Ramos (cell line): Measurements from ENCODE around the gene FGD4.

ENCODE experiments used
- in situ Hi-C: fragments of 300-500 bp; cut with MboI; formaldehyde crosslinking; loops from one replicate; pipeline ENCODE4 v1.14.3; 2022; ENCODE audit warnings: low sequenced_read_pairs; ENCODE audit not compliant: unreplicated experiment

FGD4 gene

DNA sequence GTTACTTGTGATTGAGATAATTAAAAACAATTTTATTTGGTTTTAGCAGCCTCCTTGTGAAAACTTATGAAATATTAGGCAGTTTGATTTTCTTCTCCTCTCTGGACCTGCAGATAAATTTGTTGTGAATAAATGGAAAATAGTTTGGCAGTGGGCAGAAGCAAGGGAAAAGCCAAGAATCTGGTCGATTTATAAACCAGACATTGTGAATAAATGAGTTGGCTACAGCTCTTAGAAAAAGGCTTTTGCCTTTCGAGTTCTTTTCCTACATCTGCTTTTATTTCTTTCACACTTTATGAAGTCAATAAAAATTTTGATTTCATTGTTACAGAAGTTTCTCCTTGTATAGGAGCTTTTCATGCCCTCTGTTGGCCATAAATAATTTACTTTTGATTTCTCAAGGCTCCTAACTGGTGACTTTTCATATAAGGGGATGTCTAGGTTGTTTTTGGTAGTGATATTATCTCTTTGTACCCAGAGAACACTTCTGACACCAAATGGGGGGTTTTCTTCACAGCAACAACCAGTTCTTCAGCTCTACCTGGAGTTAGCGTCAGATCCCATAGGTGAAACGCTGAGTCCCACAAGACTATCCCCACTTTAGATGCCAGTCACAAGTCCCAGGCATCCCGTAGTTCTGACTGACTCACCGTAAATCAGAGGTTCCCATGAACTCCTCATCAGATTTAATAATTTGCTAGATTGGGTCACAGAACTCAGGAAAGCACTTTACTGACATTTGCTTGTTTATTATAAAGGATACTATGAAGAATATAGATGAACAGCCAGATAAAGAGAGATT lies 143.3 kb downstream of the FGD4 start:
- in situ Hi-C loops: no loop called here

DNA sequence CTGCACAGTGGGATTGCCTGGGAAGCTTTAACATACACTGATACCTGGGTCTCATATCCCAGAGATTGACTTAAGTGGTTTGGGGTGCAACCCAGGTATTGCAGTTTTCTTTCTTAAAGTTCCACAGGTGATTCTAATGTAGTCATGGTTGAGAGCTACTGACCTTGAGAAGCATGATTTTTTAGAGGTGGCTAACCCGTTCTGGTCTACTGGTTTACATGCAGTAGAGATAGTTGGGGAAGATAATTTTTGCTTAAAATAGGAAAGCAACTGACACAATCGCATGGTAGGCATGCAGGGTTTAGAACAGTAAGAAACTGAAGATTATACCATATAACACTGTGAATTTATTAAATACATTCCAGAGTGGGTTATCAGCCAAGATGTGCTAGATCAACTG lies 145.5 kb downstream of the FGD4 start:
- in situ Hi-C loops: no loop called here

DNA sequence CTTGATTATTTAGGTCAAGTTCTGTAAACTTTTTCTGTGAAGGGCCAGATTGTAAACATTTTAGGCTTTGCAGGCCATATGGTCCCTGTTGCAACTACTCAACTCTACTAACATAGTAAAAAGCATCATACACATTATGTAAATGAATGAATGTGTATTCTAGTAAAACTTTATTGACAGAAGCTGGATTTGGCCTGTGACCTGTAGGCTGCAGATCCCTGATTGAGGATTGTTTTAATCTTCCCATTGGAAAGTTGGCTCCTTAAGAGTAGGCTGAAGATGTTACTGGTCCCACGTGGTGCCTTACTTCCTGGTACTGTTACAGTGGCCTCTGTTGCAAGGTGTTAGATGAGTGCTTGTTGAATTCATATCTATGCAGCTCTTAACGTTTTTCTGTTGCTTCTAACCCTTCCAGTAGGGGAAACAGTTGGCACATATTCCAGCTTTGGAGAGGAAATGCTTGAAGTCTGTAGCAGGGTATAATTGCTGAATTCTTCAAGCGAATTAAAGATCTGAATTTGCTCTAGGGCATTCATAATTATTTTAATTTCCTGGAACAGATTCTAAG lies 146.1 kb downstream of the FGD4 start:
- in situ Hi-C loops: no loop called here

DNA sequence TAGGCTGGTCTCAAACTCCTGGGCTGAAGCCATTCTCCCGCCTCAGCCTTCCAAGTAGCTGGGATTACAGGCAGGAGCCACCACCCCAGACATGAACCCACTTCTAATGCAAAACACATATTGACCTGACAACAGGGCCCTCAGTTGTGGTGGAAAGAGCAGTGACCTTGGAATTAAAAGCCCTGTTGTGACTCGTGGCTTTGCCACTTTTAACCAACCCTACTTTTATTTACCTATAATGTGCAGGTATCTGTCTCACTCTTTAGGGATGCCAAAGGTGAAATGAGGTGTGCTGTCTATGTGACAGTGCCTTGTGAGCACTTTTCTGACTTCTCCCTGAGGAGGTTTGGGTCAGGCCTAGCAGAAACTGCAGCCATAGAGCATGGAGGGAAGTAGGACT lies 146.9 kb downstream of the FGD4 start:
- in situ Hi-C loops: no loop called here

DNA sequence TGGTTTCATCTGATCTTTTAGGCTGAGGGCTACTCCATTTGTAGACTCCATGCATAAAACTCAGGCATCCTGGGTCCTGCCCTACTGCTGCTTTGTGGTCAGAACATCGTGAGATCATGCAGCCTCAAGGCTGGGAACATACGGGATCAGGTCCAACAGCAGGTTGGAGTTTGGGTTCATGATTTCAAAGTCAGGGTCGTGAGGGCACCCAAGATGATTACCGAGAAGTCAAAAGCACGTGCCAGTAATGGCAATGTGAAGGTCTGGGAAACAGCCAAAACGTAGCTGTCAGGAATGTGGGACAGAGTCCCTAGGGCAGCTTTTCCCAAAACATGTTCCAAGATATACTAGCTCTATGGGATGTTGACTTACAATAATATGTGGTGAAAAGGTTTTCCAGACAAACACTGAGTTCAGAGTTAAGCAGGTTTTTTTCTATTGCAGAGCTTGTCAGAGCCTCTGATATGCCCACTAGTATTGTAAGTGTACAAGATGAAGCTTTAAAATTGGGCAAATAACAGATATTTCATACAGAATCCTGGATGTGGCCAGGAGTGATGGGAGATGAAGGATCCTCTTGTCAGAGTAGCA lies 149.4 kb downstream of the FGD4 start:
- in situ Hi-C loops: no loop called here

DNA sequence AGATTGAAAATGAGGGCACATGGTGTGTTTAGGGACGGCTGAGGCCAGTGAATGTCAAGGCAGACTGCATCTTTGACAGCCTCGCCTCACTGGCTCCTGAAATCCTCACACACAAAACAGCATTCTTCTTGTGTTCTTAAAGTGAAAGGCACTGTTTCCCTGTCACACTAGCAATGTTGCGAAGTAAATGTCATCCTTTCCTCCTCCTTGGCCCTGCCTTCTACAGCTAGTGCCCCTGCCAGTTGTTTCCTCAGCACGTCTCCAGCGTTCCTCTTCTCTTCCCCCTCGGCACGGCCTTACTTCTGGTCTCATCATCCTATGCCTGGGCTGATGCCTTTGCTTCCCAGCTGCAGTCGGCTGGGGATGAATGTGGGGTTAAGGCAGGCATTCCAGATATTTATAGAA lies 150.3 kb downstream of the FGD4 start:
- in situ Hi-C loops: loop anchor here (25.0 kb wide), 1 partner anchor 87 kb away; no protein-coding TSS in a partner anchor

DNA sequence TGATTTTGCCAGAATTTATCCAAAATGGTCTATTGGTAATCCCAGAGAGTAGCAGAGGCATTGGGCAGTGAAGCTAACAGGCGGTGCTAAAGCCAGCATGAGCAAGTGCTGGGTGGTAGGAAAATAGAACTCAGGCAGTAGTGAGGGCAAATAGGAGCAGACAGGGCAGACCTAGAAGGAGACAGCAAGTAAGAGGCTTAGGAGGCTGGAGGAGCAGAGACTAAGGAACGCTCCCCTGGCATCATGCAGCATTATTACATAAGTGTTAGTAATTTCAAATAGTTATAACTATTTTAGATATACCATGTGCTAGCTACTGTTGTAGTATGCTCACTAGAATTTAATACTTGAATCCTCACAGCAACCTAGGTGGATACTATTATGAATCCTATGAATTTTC lies 151.7 kb downstream of the FGD4 start:
- in situ Hi-C loops: loop anchor here (25.0 kb wide), 1 partner anchor 89 kb away; no protein-coding TSS in a partner anchor

DNA sequence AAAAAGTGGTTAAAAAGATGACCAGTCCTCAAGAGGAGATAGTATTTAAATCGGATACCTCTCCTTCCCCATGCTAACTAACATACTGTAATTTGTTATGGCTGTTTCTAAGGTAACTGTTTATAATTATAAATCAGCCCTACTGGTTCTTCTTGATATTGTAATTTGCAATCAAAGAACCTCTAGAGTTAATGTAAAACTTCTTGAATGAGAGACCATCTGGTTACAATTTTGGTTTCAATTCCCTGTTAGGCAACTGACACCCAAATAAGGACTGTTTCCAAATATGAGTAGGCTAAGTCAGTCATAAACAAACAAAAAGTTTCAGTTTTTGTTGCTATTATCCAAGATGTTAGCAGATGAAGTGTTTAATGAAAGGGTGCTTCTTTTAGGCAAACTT lies 159.5 kb downstream of the FGD4 start:
- in situ Hi-C loops: loop anchor here (25.0 kb wide), 1 partner anchor 97 kb away; no protein-coding TSS in a partner anchor

DNA sequence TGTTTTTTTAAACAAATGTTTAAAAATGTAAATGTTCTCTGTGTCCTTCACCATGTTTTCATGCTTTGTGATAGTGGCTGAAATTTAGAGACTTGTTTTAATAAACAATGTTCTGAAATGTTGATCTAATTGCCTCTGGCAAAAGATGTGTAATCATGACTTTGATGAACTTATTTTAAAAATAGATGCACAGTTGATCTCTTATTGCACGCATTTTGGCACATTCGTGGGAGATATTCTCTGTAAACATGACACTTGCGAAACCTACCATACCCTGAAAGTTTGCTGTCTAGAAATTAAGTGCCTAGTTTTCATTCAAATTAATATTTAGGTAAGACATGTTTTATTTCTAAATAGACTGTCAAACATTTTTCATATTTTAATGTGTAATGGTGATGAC lies 160.1 kb downstream of the FGD4 start:
- in situ Hi-C loops: loop anchor here (25.0 kb wide), 1 partner anchor 97 kb away; no protein-coding TSS in a partner anchor

DNA sequence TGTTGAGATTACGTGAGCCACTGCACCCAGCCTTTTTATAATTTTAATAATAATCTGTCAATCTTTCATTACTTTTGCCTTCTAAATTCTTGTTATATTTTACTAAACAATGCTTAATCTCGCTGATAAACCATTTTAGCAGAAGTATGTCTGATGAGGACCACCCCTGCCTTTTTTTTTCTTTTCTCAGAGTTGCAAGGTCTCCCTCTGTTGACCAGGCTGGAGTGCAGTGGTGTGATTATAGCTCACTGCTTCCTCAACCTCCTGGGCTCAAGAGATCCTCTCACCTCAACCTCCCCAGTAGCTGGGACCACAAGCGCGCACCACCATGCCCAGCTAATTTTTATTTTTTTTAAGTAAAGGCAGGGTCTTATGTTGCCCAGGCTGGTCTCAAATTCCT lies 161.2 kb downstream of the FGD4 start:
- in situ Hi-C loops: loop anchor here (25.0 kb wide), 1 partner anchor 98 kb away; no protein-coding TSS in a partner anchor

DNA sequence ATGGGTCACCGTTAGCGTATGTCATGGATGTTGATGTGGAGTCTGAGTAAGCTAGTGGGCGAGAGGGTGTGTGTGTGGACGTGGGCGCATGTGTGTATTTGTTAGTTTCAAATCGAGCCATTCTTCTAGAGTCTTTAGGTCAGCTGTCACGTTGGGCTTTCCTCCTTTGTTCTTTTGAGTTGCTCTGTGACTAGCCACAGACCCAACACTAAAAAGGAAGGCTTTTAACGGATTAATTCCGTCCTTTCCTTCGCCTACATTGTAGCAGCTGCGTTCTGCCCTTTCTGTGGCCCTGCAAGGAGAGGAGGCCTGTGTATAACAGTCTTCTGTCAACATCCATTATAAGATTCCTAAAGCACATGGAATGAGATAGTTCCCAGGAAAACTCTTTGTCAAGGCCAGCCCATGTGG lies 162.6 kb downstream of the FGD4 start:
- in situ Hi-C loops: loop anchor here (25.0 kb wide), 1 partner anchor 100 kb away; no protein-coding TSS in a partner anchor

DNA sequence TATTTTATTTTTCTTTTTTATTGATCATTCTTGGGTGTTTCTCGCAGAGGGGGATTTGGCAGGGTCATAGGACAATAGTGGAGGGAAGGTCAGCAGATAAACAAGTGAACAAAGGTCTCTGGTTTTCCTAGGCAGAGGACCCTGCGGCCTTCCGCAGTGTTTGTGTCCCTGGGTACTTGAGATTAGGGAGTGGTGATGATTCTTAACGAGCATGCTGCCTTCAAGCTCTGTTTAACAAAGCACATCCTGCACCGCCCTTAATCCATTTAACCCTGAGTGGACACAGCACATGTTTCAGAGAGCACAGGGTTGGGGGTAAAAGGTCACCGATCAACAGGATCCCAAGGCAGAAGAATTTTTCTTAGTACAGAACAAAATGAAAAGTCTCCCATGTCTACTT lies 163.1 kb downstream of the FGD4 start:
- in situ Hi-C loops: loop anchor here (25.0 kb wide), 1 partner anchor 100 kb away; no protein-coding TSS in a partner anchor

DNA sequence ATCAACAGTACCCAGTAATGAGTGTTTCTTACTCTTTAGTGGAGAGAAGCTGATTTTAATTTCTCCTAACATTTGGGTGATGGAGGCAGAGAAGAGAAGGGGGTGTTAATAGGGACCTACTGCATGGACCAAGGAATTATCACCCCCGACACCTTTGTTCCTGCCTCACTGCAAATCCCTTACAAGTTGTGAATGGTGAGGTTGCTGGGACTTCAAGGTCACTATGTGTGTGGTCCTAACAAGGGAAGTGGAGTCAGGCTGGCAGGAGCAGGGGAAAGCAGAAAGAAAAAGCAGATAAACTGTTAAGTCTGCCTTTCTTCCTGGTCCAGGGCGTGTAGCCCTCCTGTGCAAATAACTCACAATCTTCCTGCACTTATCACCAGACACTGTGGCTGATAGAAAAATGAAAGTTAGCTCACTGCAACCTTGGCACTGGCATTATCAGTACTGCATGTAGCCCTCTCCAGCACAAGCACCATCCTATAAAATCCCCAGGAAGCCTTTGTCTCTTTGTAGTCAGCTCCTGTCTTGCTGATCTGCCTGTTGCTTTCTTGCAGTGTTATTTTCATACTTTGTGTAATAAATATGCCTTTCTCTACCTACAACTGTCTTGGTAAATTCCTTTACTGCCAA lies 167.4 kb downstream of the FGD4 start:
- in situ Hi-C loops: loop anchor here (25.0 kb wide), 1 partner anchor 104 kb away; no protein-coding TSS in a partner anchor

DNA sequence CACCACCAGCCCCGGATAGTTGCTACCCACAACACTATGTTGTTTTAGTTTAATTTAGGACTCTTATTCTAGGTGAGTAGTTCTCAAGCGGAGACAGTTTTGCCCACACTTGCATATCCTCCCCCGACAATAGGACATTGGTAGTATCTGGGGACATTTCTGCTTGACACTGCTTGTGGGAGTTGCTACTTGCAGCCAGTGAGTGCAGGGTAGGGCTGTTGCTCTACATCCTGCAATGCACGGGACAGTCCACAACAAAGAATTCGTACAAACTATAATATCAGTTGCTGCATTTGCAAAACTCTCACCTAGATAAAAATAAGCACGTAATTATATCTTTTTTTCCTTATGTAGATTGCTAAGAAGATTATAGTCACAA lies 167.9 kb downstream of the FGD4 start:
- in situ Hi-C loops: loop anchor here (25.0 kb wide), 1 partner anchor 105 kb away; no protein-coding TSS in a partner anchor

DNA sequence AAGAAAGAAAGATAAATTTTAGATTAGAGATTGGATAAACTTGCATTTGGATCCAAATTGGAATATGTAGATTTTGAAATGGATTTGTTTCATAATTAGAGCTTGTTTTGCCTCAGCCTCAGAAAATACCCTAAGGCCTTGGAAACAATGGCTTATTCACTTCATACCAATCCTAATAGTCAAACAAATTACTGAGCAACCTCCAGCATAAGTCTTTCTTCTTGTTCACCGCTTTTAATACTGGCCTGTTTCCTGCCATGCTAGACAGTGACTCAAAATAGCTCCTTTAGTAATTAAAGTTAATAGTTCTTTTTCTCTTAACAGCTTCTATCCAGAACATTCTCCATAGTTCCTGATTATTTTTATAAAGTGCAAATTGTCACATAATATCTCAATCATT lies 168.9 kb downstream of the FGD4 start:
- in situ Hi-C loops: loop anchor here (25.0 kb wide), 1 partner anchor 106 kb away; no protein-coding TSS in a partner anchor

DNA sequence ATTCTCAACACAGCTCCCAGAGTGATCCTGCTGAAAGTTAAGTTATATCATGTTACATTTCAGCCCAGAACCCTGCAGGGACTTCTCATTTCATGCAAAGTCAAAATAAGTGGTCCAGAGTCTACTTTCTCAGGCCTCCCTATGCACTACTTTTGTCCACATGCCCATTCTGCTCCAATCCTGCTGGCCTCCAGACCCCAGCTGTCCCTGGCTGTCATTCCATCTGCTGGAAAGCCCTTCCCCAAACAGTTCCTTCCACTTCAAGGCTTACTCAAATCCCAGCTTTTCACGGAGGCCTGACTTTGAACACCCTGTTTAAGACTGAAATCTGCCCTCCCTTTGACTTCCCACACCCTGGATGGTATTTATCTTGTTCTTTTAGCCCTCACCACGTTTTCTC lies 169.9 kb downstream of the FGD4 start:
- in situ Hi-C loops: loop anchor here (25.0 kb wide), 1 partner anchor 107 kb away; no protein-coding TSS in a partner anchor

DNA sequence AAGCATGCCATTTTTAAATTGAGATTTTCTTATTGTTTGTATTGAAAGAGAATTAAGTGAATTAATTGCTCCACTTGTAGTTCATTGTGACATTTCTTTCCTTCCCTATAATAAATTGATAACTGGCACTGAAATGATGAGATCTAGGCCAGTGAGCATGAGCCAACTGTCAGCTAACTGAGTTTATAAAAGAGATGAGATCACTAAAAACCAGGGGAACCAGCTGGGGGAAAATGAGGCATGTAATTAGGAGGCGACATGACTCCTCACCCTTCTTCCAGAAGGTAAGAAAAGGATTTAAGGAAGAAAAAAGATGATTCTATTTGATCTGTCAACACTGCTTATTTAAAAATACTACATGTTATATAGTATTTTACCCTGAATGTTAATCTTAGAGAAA lies 175.2 kb downstream of the FGD4 start:
- in situ Hi-C loops: loop anchor here (25.0 kb wide), 1 partner anchor 112 kb away; no protein-coding TSS in a partner anchor

DNA sequence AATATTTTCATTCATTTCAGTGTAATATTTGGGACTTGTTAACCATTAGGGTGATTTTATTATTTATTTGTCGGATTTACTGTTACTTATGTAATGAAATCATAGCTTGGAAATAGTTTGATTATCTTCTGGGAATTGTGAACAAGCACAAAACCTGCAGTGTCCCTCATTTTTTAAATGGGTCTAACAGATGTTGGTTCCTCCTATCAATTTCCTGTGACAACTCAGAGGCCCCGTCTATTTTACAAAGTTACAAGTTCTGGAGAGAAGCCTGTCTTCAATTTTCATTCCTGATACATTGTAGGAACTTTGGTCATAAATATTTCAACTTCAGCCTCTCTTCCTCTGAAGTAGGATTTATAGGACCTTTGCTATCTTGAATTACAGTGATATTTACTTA lies 178.0 kb downstream of the FGD4 start:
- in situ Hi-C loops: no loop called here

DNA sequence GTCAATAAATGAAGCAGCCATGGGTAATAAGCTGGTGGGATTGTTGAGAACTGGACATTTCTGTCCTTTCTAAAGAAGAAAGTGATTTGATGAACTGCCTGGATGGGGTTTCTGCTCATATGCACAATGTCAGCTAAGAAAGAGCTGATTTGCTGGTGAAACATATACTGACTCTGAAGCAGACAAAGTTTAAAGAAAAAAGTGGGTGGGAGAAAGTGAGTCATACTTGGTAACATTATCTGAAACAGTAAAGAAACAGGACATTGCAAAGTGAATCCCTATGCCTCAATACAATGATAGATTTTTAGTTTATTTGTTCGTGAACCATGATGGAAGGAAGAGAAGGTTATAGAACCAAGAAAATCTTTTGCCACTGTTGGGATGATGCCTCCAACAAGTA lies 184.2 kb downstream of the FGD4 start:
- in situ Hi-C loops: no loop called here

DNA sequence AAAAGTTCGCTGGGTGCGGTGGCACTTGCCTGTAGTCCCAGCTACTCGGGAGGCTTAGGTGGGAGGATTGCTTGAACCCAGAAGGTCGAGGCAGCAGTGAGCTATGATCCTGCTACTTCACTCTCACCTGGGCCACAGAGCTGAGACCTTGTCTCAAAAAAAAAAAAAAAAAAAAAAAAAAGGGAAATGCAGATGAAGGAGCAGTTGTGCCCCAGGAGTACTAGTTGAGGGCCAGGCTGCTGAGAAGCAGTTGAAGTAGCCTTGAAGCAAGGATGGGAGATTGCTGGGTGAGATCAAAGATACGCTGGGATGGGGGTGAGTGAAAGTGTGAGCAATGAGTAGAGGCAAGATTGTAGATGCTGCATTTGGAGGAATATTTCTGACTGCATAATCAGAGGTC lies 186.3 kb downstream of the FGD4 start:
- in situ Hi-C loops: no loop called here
